GM12864 (cell line): ENCODE data around the gene DENND4C.

Source experiments
- DNase-seq: peaks from one replicate; pipeline ENCODE4 v3.0.0-alpha.2; 2011; ENCODE audit warnings: low read depth
- H3K4me3 ChIP-seq: 2 replicates; pipeline ENCODE4 v1.5.1; 2011; ENCODE audit warnings: mild to moderate bottlenecking, low read depth, low read length, control low read depth
- CTCF ChIP-seq: IDR thresholded peaks from 2 replicates; pipeline ENCODE4 v1.5.1; 2011; ENCODE audit warnings: low read depth, mild to moderate bottlenecking, moderate library complexity, low read length, control low read depth, inconsistent platforms; ENCODE audit errors: missing control alignments

The DENND4C gene

GRCh38 chr9:19290103-19290502 is 59.6 kb downstream of the DENND4C start:
- DNase-seq, result no peak
- no peak for TF ChIP-seq CTCF
- no peak overlapping the region for H3K4me3 ChIP-seq

GRCh38 chr9:19294219-19294618 is 63.7 kb downstream of the DENND4C start:
- no peak overlapping the region for H3K4me3 ChIP-seq
- no peak for TF ChIP-seq CTCF
- DNase-seq, result no peak

GRCh38 chr9:19298436-19299000 is 68.0 kb downstream of the DENND4C start:
- no peak for DNase-seq
- no peak for TF ChIP-seq CTCF
- H3K4me3 ChIP-seq, result no peak overlapping the region

- no peak for DNase-seq
- H3K4me3 ChIP-seq, result no peak overlapping the region
- TF ChIP-seq CTCF, result no peak
These were observed 72.7 kb downstream of the DENND4C start for GRCh38 chr9:19303216-19303615.

- no peak for TF ChIP-seq CTCF
- no peak for DNase-seq
- H3K4me3 ChIP-seq, result no peak overlapping the region
These were observed 76.1 kb downstream of the DENND4C start for GRCh38 chr9:19306568-19306967.

- H3K4me3 ChIP-seq, result no peak overlapping the region
- DNase-seq, result no peak
- TF ChIP-seq CTCF, result no peak
These were observed 79.8 kb downstream of the DENND4C start for GRCh38 chr9:19310246-19310645.

- no peak overlapping the region for H3K4me3 ChIP-seq
- DNase-seq, result no peak
- no peak for TF ChIP-seq CTCF
These were observed 83.1 kb downstream of the DENND4C start for GRCh38 chr9:19313573-19313972.
